GM19467 (cell line): Measurements from ENCODE around the gene IL15.
"Not testable (repeated sequence)": the region's sequence is repeated elsewhere in the genome, so short reads cannot be mapped to it uniquely, and the experiment has no call there.

Source experiments
- ATAC-seq: cut with Tn5 transposase; IDR thresholded peaks from one replicate; pipeline ENCODE4 v1.9.1; 2021; ENCODE audit warnings: mild to moderate bottlenecking, moderate library complexity; ENCODE audit not compliant: unreplicated experiment

Gene IL15, protein sequence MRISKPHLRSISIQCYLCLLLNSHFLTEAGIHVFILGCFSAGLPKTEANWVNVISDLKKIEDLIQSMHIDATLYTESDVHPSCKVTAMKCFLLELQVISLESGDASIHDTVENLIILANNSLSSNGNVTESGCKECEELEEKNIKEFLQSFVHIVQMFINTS

GRCh38 chr4:141636082-141636770, at the start of gene IL15:
Gene IL15 (plus strand): TSS chr4:141636583. CDS start chr4:141719465, 82,882 bp downstream.
- peak; percentile 60 for ATAC-seq

DNA sequence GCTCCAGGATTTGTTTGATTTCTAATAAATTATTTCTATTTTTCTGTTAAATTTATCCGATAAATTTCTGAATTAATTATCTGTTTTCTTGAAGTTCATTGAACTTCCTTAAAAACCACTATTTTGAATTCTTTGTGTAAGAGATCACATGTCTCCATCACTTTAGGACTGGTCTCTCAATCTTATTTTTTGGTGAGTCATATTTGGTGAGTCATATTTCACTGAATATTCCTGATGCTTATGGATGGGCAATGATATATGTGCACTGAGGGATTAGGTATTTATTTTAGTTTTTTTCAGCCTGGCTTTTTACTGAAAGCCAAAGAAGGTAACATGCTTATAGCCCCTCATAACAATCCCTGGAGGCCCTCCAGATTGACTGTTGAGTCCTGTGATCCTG, 48.5 kb upstream of the IL15 start:
- no peak for ATAC-seq

- ATAC-seq, result no peak
These were observed 40.9 kb upstream of the IL15 start for GRCh38 chr4:141595531-141595930.

- ATAC-seq, result no peak
These were observed 36.5 kb upstream of the IL15 start for GRCh38 chr4:141599853-141600252.

- ATAC-seq, result not testable (repeated sequence)
These were observed 31.7 kb upstream of the IL15 start for GRCh38 chr4:141604683-141605082.

GRCh38 chr4:141605425-141605856, 30.9 kb upstream of the IL15 start:
- ATAC-seq, result no peak

DNA sequence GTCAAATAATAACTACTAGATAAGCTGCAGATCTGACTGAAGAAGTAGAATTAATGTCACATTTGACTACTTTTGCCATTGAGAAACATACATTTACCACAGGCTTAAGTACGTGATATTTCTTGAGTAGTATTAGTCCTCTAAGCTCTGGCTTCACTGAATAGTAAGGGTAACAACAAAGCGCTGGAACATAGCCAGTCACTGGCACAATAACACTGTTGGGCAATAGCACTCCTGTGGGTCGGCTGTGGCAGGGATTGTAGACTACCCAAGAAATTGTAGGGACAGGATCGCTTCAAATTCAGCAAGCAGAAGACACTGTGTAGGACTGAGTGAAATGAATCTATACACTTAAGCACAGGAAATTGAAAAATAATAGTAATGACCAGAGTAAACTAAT, 27.1 kb upstream of the IL15 start:
- ATAC-seq, result no peak

DNA sequence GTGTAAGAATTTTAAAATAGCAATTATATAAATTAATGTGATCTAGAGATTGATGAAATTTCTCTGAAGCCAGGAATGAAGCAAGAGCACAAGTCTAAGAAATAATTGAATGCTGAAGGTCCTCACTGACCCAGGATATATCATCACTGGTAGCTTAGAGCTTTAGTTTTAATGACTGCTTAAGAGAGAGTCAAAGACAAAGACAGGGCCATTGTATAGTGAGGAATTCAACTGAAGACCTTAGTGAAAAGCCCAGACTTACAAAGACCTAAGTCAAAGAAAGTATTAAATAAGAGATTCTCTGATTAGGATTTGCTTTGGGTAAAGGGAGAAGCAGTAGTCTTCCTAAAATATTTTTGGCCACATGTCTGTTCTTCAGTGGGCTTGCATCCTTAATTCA, 26.0 kb upstream of the IL15 start:
- no peak for ATAC-seq

DNA sequence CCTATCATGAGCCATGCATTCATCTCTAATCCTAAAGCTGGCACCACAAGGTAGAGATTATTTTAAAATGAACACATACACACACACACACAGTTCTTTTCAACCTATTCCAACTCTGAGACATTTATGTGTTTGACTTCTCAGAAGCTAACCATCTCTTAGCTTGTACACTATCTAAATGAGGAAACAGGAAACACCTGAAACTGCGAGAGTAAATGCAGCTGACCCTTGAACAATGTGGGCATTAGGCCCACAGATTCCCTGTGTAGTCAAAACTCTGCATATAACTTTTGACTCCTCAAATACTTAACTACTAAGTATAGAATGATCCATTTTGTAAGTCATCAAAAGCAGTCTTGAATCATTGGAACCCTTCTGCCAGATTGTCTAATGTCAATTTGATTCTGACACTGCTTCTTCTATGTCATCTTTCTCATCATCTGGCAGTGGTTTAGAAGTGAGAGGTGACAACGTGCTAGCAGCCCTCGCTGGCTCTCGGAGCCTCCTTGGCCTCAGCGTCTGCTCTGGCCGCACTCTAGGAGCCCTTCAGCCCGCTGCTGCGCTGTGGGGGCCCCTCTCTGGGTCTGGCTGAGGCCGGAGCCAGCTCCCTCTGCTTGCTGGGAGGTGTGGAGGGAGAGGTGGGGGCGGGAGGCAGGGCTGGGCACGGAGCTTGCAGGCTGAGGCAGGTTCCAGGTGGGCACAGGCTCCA, 21.4 kb upstream of the IL15 start:
- no peak for ATAC-seq

- ATAC-seq, result not testable (repeated sequence)
These were observed 20.8 kb upstream of the IL15 start for GRCh38 chr4:141615587-141615918.

GRCh38 chr4:141620715-141621114, 15.7 kb upstream of the IL15 start:
- no peak for ATAC-seq

DNA sequence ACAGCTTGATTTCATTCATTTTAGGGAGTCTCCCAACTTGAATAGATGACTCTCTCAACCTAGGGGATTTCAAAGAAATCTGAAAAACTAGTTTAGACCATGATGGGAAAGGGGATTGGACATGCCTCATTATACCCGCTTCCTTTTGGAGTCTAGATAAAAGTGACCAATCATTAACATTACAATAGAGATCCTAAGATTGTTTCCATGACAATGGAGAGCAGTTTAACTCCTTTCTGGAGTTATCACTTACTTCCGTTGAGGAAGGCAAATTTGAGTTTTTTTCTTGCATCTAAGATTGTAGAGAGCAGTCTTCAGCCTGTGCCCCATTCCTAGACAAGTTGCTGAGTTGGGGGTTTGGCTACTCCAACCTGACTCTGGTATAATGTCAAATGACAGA, 11.4 kb upstream of the IL15 start:
- ATAC-seq, result no peak

- ATAC-seq, result no peak
These were observed 5.5 kb upstream of the IL15 start for GRCh38 chr4:141630854-141631253.

DNA sequence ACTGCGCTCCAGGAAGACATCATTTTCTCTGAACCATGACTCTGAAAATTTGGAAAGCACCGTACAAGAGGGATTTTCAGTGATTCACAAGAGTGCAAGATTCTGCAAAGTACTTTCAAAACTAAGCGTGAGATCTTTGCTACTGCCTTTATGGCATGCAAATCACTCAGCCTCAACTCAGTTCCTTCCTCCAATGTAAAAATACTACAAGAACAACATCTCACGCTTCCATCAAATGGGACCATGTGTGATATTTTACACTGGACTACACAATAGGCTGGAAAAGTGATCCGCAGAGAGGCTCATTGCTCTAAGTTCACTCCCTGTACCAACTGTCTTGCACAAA, 674 bp upstream of the IL15 start:
- peak; percentile 39 for ATAC-seq

GRCh38 chr4:141636771-141637460, 533 bp downstream of the IL15 start:
- peak; percentile 52 for ATAC-seq

DNA sequence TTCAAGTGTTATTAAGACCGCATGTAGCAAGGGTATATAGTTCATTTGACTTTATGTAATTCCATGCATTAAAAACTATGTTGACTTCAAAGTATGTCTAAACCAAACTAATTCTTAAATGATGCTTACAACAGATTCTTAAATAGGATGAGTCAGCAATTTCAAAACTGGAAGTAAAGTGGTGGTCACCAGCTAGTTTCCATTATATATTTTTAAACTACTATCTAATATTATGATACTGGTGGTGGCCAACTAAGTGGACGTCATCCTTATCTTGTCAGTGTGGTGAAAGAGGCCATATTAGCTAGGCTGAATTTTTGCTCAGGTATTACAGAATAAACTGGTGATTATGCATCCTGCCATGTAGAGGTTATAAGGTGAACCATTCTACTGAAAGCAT, 1.2 kb downstream of the IL15 start:
- no peak for ATAC-seq

DNA sequence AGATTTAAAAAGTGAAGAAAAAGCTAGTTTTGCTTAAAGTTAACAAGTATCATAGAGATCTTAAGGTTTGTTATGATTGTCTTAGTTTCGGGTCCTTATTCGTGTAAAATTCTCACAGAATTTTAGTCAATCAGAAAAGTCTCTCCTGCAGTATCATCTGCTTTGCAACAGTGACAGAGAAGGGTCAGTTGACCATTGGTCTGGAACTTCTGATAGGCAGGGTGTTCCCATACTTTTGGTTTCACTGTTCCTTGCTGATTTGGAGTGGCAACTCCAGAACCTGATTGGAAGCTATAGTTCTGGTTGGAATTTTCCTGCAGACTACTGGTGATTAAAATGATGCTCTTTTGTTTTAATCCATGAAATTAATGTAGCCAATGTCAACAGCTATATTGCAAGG, 1.8 kb downstream of the IL15 start:
- no peak for ATAC-seq

DNA sequence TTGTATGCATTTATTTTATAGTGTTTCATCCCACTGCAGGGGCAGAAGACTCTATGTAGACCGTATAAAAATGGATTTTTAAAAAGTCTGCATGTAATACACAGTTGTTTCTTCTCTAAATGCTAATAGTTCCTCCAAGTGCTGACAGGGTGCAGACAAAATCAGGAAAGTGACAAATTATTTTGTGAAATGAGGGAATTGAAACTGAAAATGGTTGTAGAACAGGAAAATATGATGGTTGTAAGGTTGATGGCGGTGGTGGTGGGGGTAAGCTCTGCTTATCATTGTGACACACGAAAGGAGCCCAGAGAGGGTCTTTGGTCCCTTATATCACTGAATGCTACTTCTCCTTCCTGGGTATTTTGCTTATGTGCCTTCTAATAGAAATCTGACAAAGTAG, 4.3 kb downstream of the IL15 start:
- no peak for ATAC-seq

- no peak for ATAC-seq
These were observed 5.7 kb downstream of the IL15 start for GRCh38 chr4:141642063-141642462.

- no peak for ATAC-seq
These were observed 6.3 kb downstream of the IL15 start for GRCh38 chr4:141642711-141643110.

GRCh38 chr4:141643557-141643956, 7.2 kb downstream of the IL15 start:
- ATAC-seq, result peak; percentile 42
